ENCODE data around the gene IPO13. TPM values are rescaled to one million over a fixed set of nuclear protein-coding genes. Genes with fewer than 3 reads are reported as not detected.

The IPO13 gene
- total RNA-seq, 4 donors from 2014 or later = 81.9 to 171 (median 105) TPM

DNA sequence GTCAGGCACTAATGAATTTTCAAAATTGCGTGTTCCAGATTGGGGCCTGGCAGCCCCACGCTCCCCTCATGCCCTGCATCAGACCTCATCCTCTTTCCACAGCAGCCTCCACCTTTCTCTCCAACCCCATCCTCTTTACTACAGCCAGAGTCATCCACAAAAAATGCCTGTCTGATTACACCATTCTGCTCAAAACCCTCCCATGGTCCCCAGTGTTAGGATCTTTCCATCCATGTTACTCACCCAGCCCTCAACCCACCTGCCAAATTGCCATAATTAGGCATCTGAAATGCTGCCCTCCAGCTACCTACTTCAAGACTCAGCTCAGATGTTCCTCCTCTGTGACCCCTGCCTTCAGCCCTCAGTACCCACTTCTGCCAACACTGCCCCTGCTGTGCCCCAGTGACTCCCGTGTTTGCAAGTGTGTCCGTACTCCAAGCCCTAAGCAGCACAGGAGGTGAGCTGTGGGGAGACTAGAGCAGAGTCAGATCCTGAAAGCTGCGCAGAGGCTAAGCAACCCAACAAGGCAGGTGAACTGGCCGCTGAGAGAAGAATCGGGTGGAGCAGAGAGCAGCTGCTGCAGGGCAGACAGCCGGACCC is 13.9 kb upstream of the IPO13 start:
- H3K9me3 ChIP-seq = no peaks in the 10 kb centered on the region
- TF ChIP-seq, protein P1, sequence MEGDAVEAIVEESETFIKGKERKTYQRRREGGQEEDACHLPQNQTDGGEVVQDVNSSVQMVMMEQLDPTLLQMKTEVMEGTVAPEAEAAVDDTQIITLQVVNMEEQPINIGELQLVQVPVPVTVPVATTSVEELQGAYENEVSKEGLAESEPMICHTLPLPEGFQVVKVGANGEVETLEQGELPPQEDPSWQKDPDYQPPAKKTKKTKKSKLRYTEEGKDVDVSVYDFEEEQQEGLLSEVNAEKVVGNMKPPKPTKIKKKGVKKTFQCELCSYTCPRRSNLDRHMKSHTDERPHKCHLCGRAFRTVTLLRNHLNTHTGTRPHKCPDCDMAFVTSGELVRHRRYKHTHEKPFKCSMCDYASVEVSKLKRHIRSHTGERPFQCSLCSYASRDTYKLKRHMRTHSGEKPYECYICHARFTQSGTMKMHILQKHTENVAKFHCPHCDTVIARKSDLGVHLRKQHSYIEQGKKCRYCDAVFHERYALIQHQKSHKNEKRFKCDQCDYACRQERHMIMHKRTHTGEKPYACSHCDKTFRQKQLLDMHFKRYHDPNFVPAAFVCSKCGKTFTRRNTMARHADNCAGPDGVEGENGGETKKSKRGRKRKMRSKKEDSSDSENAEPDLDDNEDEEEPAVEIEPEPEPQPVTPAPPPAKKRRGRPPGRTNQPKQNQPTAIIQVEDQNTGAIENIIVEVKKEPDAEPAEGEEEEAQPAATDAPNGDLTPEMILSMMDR (IDR thresholded peaks at IDR 0.05 in 4 of 5, conservative IDR thresholded peaks at IDR 0.05 in 1 of 5) = no peak
- TF ChIP-seq POLR2A (IDR thresholded peaks at IDR 0.05) = no peak
- intact Hi-C loops (cut with DNase I; ENCODE audit: low total_unique reads) = loop anchor here (5.0 kb wide), 1 partner anchor 401 kb away; the partner anchor contains the start of gene PTPRF
- in situ Hi-C loops (cut with MboI; ENCODE audit: low sequenced_read_pairs in 4 of 4) = loop anchor here in 3 of 4 donors (5.0 to 25.0 kb wide), 4 partner anchors 161 to 396 kb away; partner anchors contain the start of gene PTPRF (in 2 of the 3)
- no peak overlapping the region for H3K27ac ChIP-seq
- DNase-seq (no peak), ATAC-seq (no peak)
- H3K36me3 ChIP-seq = peaks cover 0 to 6% of the 10 kb centered on the region in 2 donors
- no peaks in the 10 kb centered on the region for H3K27me3 ChIP-seq
- peak overlapping the region; percentile 44 to 54 (median 46) for H3K4me3 ChIP-seq
- peaks cover 19 to 20% of the 10 kb centered on the region in 2 donors for H3K4me1 ChIP-seq

DNA sequence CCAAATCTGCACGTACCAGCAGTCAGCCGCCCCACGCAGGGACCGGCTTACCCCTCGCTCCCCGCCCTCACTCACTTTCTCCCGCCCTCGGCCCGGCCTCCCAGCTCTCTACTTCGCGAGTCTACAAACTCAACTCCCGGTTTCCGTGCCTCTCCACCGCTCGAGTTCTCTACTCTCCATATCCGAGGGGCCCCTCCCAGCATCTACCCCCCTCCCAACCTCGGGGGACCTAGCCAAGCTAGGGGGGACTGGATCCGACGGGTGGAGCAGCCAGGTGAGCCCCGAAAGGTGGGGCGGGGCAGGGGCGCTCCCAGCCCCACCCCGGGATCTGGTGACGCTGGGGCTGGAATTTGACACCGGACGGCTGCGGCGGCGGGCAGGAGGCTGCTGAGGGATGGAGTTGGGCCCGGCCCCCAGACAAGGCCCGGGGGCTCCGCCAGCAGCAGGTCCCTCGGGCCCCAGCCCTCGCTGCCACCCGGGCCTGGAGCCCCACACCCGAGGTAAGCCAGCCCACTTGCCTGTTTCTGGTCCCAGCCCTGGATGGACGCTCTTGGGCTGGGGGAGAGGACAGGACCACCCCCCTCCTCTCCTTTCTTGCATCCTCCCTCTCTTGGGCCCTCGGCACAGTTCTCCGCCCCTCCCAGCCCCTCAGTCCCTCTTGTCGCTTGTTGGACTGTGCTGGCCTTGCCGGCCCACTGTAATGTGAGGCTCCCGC is 13.2 kb upstream of the IPO13 start, which contains the start of gene ARTN:
ARTN (plus strand) TSS at position 416 of the 715 bp plus-strand sequence. CDS start 1,856 bp downstream, outside the sequence.
- TF ChIP-seq, protein P1 (IDR thresholded peaks at IDR 0.05 in 4 of 5, conservative IDR thresholded peaks at IDR 0.05 in 1 of 5) = no peak
- TF ChIP-seq POLR2A (IDR thresholded peaks at IDR 0.05) = no peak
- intact Hi-C loops (cut with DNase I; ENCODE audit: low total_unique reads) (loop anchor here (1.0 to 5.0 kb wide), 2 partner anchors 170 to 401 kb away; partner anchors contain the start of gene PTPRF), in situ Hi-C loops (cut with MboI; ENCODE audit: low sequenced_read_pairs in 4 of 4) (loop anchor here in 3 of 4 donors (5.0 to 25.0 kb wide), 4 partner anchors 161 to 396 kb away; partner anchors contain the start of gene PTPRF (in 2 of the 3))
- ATAC-seq = peak in 1 of 2 donors; percentile 43
- Histone ChIP-seq H3K4me3 (peak within 1 kb of the TSS; percentile 44 to 54 (median 46)), H3K27ac (peak within 1 kb of the TSS in 3 of 4 donors; percentile 2 to 39 (median 30)), H3K9me3 (no peaks in the 10 kb centered on the region), H3K27me3 (no peaks in the 10 kb centered on the region), H3K4me1 (peaks cover 22 to 24% of the 10 kb centered on the region in 2 donors), H3K36me3 (peaks cover 0 to 6% of the 10 kb centered on the region in 2 donors)
- no peak for DNase-seq

DNA sequence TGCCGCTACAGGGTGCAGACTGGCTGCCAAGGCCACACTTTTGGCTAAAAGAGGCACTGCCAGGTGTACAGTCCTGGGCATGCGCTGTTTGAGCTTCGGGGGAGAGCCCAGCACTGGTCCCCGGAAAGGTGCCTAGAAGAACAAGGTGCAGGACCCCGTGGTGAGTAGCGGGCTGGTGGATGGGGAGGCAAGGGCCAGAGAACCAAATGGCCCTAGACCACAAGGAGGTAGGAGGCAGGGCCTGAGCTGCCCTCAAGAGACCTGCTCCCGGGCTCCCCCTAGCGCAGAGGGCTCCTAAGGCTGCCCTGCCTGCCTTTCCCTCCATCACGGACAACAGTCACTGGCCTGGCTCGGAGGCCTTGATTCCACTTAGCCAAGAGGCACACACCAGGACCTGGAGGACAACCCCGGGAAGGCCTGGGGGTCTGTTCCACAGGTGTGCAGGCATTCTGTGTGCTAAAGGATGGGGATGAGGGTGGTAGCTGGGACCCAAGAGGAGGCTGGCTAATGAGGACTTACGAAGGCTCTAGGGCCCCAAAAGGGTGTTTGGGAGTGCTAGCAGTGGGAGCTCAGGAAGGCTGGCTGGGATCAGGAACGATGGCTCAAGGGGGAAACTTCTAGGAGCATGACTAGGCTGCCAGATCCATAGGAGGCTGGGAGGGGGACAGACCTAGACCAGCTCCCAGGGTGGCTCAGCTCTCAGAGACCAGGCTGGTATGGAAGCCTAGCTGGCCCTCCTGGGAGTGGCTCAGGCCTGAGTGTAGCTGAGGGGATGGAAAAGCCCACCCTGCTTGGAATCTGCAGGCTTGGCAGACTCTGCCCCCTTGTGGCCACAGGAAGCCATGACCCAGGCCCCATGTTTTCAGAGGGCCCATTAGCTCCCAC is 12.4 kb upstream of the IPO13 start:
- TF ChIP-seq, protein P1 (IDR thresholded peaks at IDR 0.05 in 4 of 5, conservative IDR thresholded peaks at IDR 0.05 in 1 of 5) = peak; percentile 75 to 93 (median 86)
- no peak for TF ChIP-seq POLR2A (IDR thresholded peaks at IDR 0.05)
- ATAC-seq (peak; percentile 62 to 70), DNase-seq (peak in 1 of 2 donors; percentile 72)
- Histone ChIP-seq H3K36me3 (peaks cover 0 to 6% of the 10 kb centered on the region in 2 donors), H3K4me1 (peaks cover 27 to 28% of the 10 kb centered on the region in 2 donors), H3K27me3 (no peaks in the 10 kb centered on the region), H3K9me3 (no peaks in the 10 kb centered on the region), H3K4me3 (peak overlapping the region in 3 of 4 donors; percentile 45 to 54 (median 46)), H3K27ac (peak overlapping the region in 3 of 4 donors; percentile 2 to 39 (median 30))
- in situ Hi-C loops (cut with MboI; ENCODE audit: low sequenced_read_pairs in 4 of 4) (loop anchor here in 3 of 4 donors (5.0 to 25.0 kb wide), 4 partner anchors 162 to 397 kb away; partner anchors contain the start of gene PTPRF (in 2 of the 3)), intact Hi-C loops (cut with DNase I; ENCODE audit: low total_unique reads) (loop anchor here (1.0 to 5.0 kb wide), 2 partner anchors 171 to 402 kb away; partner anchors contain the start of gene PTPRF)

DNA sequence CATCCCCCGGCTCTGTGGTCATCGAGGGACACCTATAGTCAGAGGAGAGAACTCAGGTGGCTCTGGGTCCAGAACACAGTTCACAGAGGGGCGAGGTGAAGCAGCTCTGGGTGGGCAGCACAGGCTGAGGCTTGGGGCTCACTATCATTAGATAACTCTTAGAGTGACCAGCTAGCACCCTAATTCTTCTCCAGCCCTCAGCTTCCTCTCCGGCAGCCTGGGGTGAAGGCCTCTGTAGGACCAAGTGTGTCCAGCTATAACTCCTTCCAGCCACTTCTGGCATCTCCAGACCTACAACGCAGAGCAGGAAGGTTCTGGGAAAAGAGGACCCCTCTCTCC is 11.8 kb upstream of the IPO13 start:
- ATAC-seq = no peak
- DNase-seq = no peak
- Histone ChIP-seq H3K9me3 (no peaks in the 10 kb centered on the region), H3K36me3 (peaks cover 0 to 3% of the 10 kb centered on the region in 2 donors), H3K4me3 (no peak overlapping the region), H3K4me1 (peaks cover 28 to 32% of the 10 kb centered on the region in 2 donors), H3K27ac (no peak overlapping the region), H3K27me3 (no peaks in the 10 kb centered on the region)
- TF ChIP-seq POLR2A (IDR thresholded peaks at IDR 0.05) = no peak
- in situ Hi-C loops (cut with MboI; ENCODE audit: low sequenced_read_pairs in 4 of 4) = loop anchor here (5.0 to 25.0 kb wide), 4 partner anchors 163 to 398 kb away; partner anchors contain the start of gene PTPRF (in 2 of the 4)
- intact Hi-C loops (cut with DNase I; ENCODE audit: low total_unique reads) = loop anchor here (1.0 to 5.0 kb wide), 2 partner anchors 172 to 403 kb away; partner anchors contain the start of gene PTPRF

Data from gastrocnemius medialis (tissue), 4 donors.